Peyer's patch (tissue), 4 donors: Measurements from ENCODE around the gene SCGB1A1. TPM values are rescaled to one million over a fixed set of nuclear protein-coding genes. Genes with fewer than 3 reads are reported as not detected.

Source experiments
- DNase-seq, 3 donors: peaks; one replicate each; pipeline ENCODE4 v3.0.0-alpha.2; 2017 to 2019
- H3K27ac ChIP-seq, 4 donors: fragments of 200-600 bp; sonication (generic); one replicate each; pipeline ENCODE4 v1.5.1; 2016 to 2019
- H3K27me3 ChIP-seq, 2 donors: fragments of 200-600 bp; sonication (generic); one replicate each; pipeline ENCODE4 v1.5.1; 2019
- H3K36me3 ChIP-seq, 3 donors: fragments of 200-600 bp; sonication (generic); one replicate each; pipeline ENCODE4 v1.5.1; 2016 to 2019
- H3K4me1 ChIP-seq, 4 donors: fragments of 200-600 bp; sonication (generic); one replicate each; pipeline ENCODE4 v1.5.1; 2016 to 2019
- H3K4me3 ChIP-seq, 4 donors: fragments of 200-600 bp; sonication (generic); 1 replicate in 3 of 4; 2 replicates in 1 of 4; pipeline ENCODE4 v1.5.1; 2016 to 2019; ENCODE audit warnings: mild to moderate bottlenecking in 1 of 4
- H3K9me3 ChIP-seq, 4 donors: fragments of 200-600 bp; sonication (generic); one replicate each; pipeline ENCODE4 v1.5.1; 2016 to 2019; ENCODE audit warnings: mild to moderate bottlenecking in 1 of 4
- CTCF ChIP-seq, 6 experiments: fragments of 450-650 bp in 4 of 6; fragments of 200-600 bp in 2 of 6; sonication (generic) in 1 of 6; IDR thresholded peaks; one replicate each; pipeline ENCODE4 v1.5.1; 2017 to 2019; ENCODE audit warnings: antibody characterized with exemption in 6 of 6, mild to moderate bottlenecking in 3 of 6, moderate library complexity in 1 of 6
- POLR2A ChIP-seq, 2 donors: fragments of 450-650 bp; IDR thresholded peaks; one replicate each; pipeline ENCODE4 v1.5.1; 2017; ENCODE audit warnings: antibody characterized with exemption in 2 of 2, mild to moderate bottlenecking in 2 of 2, moderate library complexity in 2 of 2
- total RNA-seq, 4 donors: library from RNA; depleted of rRNA; stranded (reverse); fragments of >200 nt; gene quantifications; one replicate each; pipeline ENCODE4 v1.1.0, GENCODE V29; 2016

SCGB1A1 gene
- total RNA-seq, 4 donors from 2014 or later, result not detected

GRCh38 chr11:62399878-62400266, 19.0 kb upstream of the SCGB1A1 start:
- Histone ChIP-seq H3K9me3 (no peaks in the 10 kb centered on the region), H3K27me3 (no peaks in the 10 kb centered on the region), H3K4me3 (no peak overlapping the region), H3K4me1 (peaks cover 0 to 53% (median 1%) of the 10 kb centered on the region in 4 donors), H3K36me3 (no peaks in the 10 kb centered on the region), H3K27ac (peak overlapping the region; percentile 30 to 80 (median 68))
- DNase-seq, result no peak
- no peak for TF ChIP-seq POLR2A (IDR thresholded peaks at IDR 0.05)
- TF ChIP-seq CTCF (IDR thresholded peaks at IDR 0.05), result no peak

DNA sequence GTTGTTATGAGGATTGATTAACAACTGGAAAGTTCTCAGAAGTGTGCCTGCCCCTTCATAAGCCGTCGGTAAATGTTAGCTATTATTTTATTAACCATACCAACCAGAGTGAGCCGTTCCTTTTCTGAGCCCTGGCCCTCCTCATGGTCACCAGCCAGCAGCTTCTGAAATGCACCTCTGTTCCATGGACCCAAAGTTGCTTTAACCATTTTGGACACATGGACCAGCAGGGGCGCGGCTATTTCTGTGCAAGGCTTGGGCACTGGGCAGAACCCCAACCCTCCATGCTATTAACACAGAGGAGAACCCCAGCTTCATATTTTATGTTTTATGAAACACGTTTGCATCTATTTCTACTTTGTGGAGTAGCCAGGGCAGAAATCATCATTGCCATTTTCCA, 18.6 kb upstream of the SCGB1A1 start:
- no peak for TF ChIP-seq CTCF (IDR thresholded peaks at IDR 0.05)
- no peak for TF ChIP-seq POLR2A (IDR thresholded peaks at IDR 0.05)
- Histone ChIP-seq H3K4me1 (peaks cover 0 to 51% (median 1%) of the 10 kb centered on the region in 4 donors), H3K27ac (peak overlapping the region; percentile 30 to 80 (median 68)), H3K36me3 (no peaks in the 10 kb centered on the region), H3K27me3 (no peaks in the 10 kb centered on the region), H3K9me3 (no peaks in the 10 kb centered on the region), H3K4me3 (no peak overlapping the region)
- no peak for DNase-seq

GRCh38 chr11:62400760-62401159, 18.1 kb upstream of the SCGB1A1 start:
- DNase-seq, result peak in 2 of 3 donors; percentile 65 to 66
- TF ChIP-seq CTCF (IDR thresholded peaks at IDR 0.05) (no peak), POLR2A (IDR thresholded peaks at IDR 0.05) (no peak)
- peak overlapping the region; percentile 36 to 80 (median 68) for H3K27ac ChIP-seq
- H3K36me3 ChIP-seq, result no peaks in the 10 kb centered on the region
- no peaks in the 10 kb centered on the region for H3K27me3 ChIP-seq
- peaks cover 0 to 48% (median 1%) of the 10 kb centered on the region in 4 donors for H3K4me1 ChIP-seq
- H3K9me3 ChIP-seq, result no peaks in the 10 kb centered on the region
- H3K4me3 ChIP-seq, result no peak overlapping the region

- Histone ChIP-seq H3K9me3 (no peaks in the 10 kb centered on the region), H3K27me3 (no peaks in the 10 kb centered on the region), H3K27ac (peak overlapping the region; percentile 36 to 80 (median 68)), H3K4me1 (peaks cover 0 to 48% (median 1%) of the 10 kb centered on the region in 4 donors), H3K4me3 (no peak overlapping the region), H3K36me3 (no peaks in the 10 kb centered on the region)
- TF ChIP-seq CTCF (IDR thresholded peaks at IDR 0.05), result no peak
- no peak for TF ChIP-seq POLR2A (IDR thresholded peaks at IDR 0.05)
- no peak for DNase-seq
These were observed 17.5 kb upstream of the SCGB1A1 start for GRCh38 chr11:62401356-62401755.

DNA sequence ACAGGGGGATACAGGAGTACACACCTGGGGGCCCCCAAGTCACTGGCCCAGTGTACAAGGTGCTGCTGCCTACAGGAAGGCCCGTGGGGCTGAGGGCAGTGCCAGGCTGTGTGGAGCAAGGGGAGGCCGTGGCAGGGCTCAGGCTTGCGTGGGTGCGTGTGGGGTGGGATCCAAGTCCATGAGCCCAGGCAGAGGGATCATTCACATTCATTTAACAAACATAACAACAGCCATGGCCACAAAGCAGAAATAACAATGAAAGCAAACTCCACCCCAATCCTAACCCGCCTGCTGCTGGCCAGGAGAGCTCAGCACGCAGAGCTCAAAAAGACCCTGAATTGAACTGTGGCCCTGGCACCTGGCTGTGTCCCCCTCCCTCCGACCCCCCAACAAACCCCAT, 17.0 kb upstream of the SCGB1A1 start:
- Histone ChIP-seq H3K27me3 (no peaks in the 10 kb centered on the region), H3K4me1 (peaks cover 0 to 48% (median 1%) of the 10 kb centered on the region in 4 donors), H3K9me3 (no peaks in the 10 kb centered on the region), H3K4me3 (no peak overlapping the region), H3K27ac (peak overlapping the region; percentile 36 to 80 (median 68)), H3K36me3 (no peaks in the 10 kb centered on the region)
- no peak for TF ChIP-seq CTCF (IDR thresholded peaks at IDR 0.05)
- TF ChIP-seq POLR2A (IDR thresholded peaks at IDR 0.05), result no peak
- no peak for DNase-seq
